ENCODE results near the gene TROAP.
"Not testable (repeated sequence)": the region's sequence is repeated elsewhere in the genome, so short reads cannot be mapped to it uniquely, and the experiment has no call there.

The TROAP gene

DNA sequence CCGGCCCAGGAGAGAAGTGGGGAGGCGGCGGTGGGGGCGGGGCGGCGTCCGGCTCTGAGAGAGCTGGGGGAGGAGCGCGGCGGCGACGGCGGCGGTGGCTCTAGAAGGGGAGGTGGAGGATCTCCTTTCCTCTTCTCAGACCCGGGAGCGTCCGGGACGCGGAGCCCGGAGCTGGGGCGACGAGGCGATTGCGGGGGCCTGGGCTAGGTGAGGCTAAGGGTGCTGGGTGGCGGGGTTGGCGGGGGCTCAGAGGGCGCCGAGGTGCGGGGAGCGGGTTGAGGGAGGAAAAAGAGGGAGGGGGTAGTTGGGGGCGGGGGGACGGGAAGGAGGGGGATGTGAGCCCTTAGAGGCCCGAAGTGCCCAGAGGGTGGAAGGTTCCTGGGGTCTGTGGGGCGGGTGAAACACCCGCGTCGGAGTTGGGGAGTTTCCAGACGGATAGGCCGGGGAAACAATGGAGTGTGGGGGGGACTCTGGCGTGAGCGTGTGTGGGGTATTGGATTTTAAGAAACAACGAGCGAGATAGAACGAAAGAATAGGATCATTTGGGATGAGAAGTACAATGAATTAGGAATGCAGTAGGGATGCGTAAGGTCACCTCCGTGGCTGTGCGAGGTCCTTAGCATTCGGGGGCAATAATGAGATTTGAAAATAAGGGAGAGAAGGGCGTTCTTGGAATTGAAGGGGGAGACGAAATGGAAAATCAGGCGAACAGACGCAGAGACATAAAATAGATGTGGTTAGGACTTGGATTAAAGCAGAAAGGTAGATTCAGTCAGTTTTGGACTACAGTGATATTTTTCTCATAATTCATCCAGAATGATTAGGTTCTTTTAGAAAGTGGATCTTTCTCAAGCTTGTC is 44.6 kb downstream of the TROAP start, which contains the start of gene SPATS2:
SPATS2 (plus strand) TSS at position 82 of the 859 bp plus-strand sequence. CDS start 93,551 bp downstream, outside the sequence.
- DNase-seq (ENCODE audit: low spot score), result no peak

DNA sequence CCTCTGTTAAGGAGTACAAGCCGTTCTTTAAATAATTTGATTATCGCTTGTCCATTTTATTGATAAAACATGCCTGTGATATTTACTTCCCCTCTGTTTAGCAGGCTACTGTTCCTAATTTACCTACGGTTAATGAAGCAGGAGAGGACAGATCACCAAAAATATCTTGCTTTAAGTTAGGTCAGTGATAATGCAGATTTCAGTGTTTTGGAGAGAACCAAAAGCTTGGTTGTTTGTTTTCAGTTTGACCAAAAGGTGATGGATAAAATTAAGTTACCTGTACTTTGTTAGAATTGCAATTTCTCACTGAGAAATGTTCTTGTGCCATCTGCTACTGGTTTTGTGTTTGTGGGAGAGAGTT is 45.2 kb downstream of the TROAP start:
- DNase-seq (ENCODE audit: low spot score), result no peak

DNA sequence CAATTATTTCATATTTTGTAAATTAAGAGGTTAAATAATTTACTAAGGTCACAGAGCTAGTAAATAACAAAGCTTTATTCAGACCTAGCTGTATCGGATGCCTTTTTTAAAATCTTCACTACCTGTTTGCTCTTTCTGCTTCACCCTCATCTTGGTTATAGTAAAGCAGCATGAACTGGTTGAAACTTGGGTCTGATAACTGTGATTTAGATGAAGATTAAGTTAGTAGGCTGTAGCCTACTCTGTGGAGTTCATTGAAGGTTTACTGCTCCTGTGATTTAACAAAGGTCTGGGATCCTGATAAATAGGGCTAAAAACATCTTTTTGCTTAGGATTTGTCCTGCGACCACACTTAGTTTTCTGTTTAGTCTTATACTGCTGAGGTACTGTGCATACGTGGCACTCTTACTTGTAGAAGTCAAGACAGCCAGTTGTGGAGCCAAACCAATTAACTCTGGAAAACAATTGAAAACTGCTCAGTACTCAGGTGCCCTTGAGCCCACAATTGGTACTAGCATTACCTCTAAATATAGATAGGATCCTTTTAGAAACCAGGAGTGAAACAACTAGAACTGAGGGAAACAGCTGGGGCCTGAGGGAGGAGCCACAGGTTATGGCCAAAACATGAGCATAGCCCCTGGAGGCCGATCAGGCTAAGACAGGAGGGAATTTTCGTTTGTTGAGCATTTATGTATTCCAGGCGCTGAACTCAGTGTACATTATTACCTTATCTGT is 46.5 kb downstream of the TROAP start:
- no peak for DNase-seq (ENCODE audit: low spot score)

DNA sequence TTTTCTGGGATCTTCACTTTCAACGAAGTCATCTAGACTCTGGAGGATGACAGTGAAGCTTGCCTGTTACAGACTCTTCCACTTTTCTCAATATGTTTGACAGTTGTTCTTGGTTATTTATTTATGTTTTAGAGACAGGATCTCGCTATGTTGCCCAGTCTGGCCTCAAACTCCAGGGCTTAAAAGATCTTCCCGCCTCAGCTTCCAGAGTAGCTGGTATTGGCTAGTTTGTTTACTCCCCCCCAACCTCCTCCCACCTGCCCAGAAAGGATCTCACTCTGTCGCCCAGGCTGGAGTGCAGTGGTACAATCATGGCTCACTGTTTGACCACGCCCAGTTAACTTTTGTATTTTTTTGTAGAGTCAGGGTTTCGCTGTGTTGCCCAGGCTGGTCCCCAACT is 47.5 kb downstream of the TROAP start:
- no peak for DNase-seq (ENCODE audit: low spot score)

DNA sequence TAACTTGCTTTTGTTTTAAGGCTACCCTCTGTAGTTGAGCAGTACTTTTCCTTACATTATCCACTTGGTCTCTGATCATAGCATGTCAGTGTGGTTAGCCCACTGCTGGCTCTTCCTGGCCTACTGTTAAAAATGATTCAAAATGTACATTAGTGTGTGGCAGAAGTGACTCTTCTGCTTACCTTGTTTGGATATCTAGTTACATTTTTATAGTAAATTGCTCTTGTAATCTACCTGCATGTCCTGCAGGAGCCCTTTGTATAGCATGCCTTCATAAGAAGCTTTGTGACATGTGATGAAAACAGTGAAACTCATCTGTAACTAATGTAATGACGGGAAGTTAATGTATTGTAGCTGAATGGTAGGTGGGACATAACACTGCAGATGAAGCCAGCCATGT is 52.4 kb downstream of the TROAP start:
- DNase-seq (ENCODE audit: low spot score), result no peak

DNA sequence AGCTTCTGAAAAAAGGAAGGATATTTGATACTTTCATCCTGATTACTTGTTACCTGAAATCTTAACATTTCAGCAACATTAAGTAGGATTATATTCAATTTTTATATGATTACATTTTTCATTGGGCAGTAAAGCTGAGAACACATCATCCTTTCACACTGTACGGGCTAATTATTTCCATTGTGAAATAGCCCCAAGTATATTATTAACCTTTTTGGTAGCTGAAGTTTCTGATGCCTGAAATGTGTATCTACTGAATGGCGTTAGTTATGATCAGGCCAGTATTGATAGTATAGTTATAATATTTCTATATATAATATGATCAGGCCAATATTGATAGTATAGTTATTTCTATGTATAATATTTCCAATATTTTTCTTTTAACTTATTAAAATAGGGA is 54.3 kb downstream of the TROAP start:
- DNase-seq (ENCODE audit: low spot score), result no peak

DNA sequence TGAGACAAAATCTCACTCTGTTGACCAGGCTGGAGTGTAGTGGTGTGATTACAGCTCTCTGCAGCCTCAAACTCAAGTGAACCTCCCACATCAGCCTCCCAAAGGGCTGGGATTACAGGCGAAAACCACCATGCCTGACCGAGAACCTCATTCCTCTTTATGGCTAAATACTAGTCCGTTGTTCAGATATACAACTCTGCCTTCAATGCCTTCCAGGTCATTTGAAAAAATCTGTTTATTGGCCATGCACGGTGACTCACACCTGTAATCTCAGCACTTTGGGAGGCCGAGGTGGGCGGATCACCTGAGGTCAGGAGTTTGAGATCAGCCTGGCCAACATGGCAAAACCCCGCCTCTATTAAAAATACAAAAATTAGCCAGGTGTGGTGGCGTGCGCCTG is 57.1 kb downstream of the TROAP start:
- not testable (repeated sequence) for DNase-seq (ENCODE audit: low spot score)
